Limb (tissue), 2 donors: Measurements from ENCODE around the gene RPSA.
"Not testable (repeated sequence)": the region's sequence is repeated elsewhere in the genome, so short reads cannot be mapped to it uniquely, and the experiment has no call there.

Experiments
- DNase-seq, 2 donors: peaks; one replicate each; pipeline ENCODE4 v3.0.0-alpha.2; 2016; ENCODE audit errors: extremely low spot score in 2 of 2

The RPSA gene

DNA sequence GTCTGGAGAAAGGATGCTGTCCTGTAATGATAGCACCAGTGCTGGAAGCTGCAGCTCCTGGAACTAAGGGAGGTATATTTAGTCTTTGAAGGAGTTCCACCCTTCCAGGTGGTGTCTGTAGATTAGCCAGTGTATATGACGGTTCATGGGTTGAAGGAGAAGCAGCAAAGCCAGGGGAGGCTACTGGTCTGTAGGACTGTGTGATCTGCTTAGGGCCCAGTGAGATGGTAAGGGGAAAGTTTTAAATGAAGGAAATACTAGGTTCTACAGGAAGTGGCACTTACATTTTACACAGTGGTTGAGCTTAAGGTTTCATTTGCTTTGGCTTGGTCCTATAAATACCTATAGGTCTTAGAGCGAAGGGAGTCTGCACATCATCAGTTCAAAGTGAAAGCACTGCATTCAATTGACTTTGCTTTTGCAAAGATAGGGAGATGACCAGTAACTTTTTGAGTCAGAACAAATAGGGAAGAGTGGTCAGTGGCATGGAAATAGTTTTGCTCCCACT, 17.7 kb upstream of the RPSA start:
- no peak for DNase-seq

DNA sequence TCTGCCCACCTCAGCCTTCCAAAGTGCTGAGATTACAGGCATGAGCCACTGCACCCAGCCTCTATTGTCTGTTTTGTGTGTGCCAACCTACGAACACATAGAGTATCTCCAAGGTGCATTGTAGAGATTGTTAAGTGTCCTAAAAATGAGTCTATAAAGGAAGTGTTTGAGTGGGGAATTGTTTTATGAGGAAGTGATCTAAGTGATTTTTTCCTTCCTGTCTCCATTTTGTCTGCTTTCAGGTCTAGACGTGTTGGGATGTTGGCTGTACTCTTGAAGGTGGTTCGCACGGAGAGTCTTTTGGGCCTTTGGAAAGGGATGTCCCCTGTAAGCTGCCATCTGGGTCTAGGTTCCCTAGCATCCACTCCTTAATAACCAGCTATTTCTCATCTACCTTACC, 16.3 kb upstream of the RPSA start:
- DNase-seq, result no peak

DNA sequence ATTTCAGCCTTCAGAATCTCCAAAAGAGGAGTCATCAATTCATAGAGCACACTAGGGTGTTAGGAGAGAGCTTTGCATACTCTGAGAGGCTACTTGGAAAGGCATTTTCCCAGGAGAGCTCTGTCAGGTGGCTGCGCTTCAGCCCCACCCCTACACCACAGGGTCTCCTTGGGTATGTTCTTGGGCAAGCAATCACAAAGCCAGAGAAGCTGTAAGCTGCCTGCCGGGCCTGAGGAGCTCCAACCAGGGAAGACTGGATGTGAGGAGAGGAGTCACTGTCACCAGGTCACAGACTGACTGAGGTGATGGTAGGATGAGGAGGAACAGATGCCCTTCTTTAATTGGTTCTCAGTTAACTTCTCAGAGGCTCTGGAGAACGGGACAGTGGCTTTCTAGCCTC, 9.8 kb upstream of the RPSA start:
- DNase-seq, result no peak

DNA sequence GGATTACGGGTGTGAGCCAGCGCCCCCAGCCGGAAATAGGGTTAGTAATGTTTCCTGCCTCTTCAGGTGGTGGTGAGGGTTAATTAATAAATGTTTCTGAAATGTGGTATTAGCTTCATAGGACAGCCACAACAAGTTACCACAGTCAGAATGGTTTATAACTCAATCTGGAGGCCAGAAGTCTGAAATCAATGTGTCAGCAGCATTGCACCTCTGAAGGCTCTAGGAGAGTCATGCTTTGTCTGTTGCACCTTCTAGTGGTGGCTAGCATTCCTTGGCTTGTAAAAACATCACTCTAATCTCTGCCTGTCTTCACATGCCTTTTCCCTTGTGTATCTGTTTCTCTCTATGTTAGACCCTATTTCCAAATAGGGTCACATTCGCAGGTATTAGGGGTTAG, 7.8 kb upstream of the RPSA start:
- DNase-seq, result no peak

DNA sequence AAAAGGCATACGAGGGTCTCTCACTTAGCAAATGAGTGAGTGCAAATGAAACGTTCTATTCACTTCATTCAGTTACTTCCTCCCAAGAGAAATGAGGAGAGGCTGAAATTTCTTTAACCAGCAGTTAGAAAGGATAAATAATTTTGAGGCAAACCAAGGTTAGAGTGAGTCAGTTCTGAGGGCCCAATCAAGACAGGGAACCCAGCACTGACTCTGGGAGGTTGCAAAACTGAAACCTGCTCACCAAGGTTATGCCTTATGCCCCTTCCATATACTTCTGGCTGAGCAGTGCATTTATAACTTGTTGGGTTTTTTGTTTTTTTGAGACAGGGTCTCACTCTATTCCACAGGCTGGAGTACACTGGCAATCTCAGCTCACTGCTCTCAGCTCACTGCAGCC, 4.5 kb upstream of the RPSA start:
- DNase-seq, result no peak

DNA sequence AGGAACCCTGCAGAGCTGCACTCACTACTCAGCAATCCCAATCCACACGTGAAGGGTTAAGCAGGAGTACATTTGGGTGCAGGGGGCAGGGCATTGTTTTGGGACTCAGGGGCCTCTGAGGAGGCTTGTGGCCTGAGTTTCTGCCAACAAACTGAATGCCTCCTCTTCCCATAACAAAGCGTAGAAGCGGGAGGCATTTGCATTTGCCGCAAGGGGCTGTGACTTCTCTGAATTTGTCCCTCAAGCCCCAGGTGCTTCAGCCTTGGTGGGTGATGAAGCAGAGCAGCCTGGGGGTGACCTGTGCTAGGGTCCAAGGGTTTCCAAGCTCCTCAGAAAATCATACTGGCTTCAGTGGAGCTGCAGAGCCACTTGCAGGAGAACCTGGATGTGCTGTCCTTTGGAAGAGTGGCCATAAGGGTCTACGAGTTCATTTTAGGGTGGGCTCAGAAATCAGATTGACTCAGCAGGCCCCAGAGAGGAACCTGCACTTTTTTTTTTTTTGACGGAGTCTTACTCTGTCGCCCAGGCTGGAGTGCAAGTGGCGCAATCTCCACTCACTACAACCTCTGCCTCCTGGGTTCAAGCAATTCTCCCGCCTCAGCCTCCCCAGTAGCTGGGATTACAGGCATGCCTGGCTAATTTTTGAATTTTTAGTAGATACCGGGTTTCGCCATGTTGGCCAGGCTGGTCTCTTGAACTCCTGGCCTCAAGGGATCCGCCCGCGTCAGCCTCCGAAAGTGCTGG, 1.4 kb upstream of the RPSA start:
- no peak for DNase-seq

DNA sequence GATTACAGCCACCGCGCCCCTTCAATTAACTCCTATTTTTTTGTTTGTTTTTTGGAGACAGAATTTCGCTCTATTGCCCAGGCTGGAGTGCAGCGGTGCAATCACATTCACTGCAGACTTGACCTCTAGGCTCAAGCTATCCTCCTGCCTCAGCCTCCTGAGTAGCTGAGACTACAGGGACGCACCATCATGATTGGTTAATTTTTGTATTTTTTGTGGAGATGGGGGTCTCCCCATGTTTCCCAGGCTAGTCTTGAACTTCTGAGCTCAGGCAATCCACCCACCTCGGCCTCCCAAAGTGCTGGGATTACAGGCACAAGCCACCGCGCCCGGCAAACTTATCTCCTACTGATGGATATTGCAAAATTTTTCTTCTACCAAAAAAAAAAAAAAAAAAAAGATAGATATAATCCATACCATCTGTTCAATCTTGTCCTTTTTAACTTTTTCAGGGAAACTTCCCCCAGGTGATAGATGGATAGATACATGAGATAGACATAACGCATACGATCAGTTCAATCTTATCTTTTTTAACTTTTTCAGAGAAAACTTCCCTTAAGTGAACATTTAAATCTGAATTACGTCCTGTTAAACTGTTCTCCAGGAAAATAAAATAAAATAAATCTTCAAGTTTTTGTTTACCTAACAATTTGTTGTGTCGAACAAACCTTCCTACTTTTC, 693 bp upstream of the RPSA start:
- DNase-seq, result no peak

DNA sequence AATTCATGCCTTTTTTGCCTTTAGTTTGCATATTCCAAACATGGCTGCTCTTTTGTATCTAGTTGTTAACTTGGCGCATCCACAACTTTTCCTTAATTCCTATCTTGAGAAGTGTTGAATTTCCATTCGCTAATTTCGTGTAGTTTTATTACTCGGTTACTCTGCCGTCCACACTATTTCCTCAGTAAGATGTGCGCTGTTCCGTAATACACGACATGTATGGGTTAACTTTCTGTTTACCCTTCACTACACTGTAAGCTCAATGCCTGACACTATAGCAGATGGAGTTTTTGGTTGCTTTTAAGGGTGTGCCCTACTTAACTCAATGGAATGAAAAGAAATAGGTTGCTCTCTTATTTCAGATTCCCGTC, 724 bp downstream of the RPSA start:
- DNase-seq, result no peak

DNA sequence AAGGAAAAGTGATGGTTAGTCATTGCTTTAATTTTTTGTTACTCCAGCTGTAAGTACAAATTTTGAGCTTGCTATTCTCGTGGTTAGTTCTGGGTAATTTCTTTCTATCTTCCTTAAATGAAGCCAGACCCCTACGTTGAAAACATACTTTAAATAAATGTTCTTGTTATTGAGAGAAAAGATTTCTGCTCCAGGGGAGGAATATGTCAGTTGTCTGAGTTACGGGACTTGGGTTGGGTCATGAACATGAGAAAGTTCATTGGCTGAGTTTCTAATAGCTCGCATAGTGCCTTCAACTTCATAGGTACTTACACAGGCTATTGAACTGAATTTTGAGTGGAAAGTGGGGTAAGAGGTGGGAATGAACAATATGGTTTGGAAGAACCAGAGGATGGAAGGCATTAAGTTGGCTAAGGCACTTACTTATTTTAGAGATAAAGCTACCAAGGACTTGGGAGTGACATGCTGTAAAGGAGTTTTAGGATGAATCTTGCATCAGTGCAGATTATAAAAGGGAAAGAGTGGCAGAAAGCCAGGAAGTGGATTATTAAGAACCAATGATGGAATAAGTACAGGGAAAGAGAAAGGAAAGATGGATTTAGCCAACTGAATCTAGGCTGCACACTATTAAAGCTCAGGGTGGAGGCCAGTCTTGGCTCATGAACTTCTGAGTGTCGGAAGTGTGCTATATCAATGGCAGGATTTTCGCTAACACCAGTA, 1.4 kb downstream of the RPSA start:
- no peak for DNase-seq

DNA sequence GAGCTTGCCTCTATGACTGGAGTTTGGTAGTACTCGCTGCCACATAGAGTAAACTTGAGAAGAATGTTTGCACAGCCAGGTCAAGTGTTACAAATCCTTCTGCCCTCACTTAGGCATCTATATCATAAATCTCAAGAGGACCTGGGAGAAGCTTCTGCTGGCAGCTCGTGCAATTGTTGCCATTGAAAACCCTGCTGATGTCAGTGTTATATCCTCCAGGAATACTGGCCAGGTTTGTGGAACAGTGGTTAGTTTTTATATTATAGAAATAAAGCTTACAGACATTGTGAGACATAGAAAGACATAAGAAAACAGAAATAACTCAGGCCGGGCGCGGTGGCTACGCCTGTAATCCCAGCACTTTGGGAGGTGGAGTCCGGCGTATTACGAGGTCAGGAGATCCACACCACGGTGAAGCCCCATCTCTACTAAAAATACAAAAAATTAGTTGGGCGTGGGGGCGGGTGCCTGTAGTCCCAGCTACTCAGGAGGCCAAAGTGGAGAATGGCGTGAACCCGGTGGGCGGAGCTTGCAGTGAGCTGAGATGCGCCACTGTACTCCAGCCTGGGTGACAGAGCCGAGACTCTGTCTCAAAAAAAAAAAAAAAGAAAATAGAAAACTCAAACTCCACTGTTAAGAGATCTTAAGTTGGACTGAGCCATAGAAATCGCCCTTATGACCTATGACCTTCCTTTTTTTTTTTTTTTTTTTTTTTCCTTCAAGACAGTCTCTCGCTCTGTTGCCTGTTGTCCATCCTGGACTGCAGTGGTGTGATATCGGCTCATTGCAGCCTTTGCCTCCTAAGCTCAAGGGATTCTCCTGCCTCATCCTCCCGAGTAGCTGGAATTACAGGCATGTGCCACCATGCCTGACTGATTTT, 2.2 kb downstream of the RPSA start:
- no peak for DNase-seq

DNA sequence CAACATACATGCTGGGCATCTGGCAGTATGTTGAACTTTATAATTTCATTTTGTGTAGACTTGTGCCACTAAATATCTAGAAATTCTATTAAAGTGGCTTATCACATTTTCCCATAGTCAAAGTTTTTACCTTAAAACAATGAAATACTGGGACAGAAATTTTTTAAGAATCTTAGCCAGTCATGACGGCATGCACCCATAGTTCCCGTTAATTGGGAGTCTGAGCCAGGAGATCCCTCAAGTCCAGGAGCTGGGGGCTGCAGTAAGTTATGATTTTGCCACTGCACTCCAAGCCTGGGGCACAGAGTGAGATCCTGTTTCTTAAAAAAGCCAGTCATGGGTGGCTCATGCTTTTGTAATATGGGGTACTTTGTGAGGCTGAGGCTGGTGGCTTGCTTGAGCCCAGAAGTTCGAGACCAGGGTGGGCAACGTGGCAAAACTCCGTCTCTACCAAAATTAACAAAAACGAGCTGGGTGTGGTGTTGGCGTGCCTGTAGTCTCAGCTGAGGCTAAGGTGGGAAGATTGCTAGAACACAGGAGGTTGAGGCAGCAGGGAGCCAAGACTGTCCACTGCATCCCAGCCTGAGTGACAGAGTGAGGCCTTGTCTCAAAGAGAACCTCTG, 3.1 kb downstream of the RPSA start:
- no peak for DNase-seq

DNA sequence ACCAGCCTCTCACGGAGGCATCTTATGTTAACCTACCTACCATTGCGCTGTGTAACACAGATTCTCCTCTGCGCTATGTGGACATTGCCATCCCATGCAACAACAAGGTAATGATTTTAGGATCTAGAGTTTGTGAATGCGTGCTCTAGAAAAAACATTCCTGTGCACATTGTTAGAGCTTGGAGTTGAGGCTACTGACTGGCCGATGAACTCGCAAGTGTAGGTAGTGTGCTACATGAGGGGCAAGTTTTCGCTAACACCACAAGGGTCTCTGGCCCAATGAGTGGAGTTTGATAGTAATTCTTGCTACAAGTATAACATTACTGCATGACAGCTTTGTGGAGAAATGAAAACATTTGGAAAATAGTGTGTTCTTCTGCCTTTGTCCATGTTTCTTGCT, 4.4 kb downstream of the RPSA start:
- no peak for DNase-seq

DNA sequence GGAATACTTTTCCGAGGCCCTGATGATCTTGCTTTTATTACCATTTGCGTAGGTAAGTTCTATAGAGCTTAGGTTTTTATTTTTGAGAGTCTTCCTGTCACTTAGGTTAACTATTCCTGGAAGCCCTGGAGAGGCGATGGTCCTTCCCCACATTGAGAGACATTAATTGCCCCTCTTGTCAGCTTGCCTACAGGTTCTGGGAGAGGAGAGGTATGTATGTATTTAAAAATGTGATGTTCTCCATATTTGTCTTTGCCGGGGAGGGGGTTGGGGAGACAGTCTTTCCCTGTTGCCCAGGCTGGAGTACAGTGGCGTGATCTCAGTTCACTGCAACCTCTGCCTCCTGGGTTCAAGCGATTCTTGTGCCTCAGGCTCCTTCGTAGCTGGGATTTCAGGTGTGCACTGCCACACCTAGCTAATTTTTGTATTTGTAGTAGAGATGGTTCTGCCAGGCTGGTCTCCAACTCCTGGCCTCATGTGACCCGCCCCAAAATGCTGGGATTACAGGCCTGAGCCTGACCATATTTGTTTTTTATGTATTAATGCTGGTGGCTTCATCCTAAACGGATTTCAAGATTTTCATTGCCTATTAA, 6.2 kb downstream of the RPSA start:
- no peak for DNase-seq

DNA sequence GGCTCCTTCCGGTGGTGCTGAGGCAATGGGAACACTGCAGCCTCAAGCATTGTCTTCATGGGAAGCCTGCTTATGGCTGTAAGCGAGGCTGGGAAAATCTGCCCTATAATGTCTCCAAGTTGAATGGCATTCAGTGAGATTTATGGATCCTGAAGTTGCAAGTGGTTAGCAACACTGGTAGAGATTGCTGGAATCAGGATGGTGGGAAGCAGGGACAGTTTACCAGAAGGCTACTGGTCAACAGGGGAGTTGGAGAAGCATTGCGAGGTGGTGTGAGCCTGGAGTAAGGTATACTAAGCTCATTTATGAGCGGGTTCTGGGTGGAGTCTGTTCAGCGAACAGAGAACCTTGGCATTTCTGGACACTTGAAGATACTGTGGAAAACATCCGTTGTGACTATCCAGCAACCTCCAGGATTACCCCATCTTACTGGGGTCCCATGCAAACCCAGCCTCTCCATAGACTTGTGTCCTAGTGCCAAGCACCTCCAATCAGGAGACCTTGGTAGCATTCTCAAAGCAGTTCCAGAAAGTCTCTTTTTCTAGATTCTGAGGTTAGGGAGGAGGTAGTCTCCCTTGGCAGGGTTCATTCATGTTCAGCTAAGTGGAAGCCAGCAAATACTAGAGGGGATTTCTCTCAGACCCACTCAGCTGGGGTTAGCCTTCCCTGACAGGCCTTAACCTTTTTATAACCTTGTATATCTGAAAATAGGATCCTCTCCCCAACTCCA, 7.3 kb downstream of the RPSA start:
- no peak for DNase-seq

DNA sequence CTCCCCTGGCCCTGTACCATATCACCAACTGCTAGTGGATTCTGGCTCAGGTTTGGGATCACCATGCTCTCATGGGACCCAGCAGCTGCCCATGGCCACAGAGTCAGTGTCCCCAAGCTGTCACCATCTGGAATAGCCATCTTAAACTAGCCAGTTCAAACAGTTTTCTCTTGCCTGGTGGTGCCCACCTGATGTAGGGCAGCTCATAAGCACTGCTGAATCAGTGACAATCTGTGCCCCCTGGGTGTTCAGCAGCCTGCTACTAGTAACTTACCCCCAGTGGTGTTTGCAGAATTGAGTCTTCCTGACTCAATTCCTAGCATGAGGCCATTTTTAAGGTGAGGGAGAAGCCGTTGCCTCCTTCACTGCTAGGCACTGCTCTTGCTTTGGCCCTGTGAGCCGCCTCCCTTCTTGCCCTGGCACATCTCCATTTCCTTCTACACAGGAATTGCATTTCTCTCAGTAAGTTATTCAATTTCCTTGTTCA, 7.9 kb downstream of the RPSA start:
- no peak for DNase-seq

DNA sequence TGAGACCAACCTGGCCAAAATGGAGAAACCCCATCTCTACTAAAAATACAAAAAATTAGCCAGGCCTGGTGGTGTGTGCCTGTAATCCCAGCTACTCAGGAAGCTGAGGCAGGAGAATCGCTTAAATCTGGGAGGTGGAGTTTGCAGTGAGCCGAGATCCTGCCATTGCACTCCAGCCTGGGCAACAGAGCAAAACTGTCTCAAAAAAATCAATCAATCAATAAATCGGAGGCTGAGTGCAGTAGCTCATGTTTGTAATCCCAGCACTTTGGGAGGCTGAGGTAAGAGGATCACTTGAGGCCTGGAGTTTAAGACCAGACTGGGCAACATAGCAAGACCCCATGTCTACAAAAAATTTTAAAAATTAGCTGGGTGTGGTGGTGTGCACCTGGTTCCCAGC, 8.8 kb downstream of the RPSA start:
- not testable (repeated sequence) for DNase-seq

DNA sequence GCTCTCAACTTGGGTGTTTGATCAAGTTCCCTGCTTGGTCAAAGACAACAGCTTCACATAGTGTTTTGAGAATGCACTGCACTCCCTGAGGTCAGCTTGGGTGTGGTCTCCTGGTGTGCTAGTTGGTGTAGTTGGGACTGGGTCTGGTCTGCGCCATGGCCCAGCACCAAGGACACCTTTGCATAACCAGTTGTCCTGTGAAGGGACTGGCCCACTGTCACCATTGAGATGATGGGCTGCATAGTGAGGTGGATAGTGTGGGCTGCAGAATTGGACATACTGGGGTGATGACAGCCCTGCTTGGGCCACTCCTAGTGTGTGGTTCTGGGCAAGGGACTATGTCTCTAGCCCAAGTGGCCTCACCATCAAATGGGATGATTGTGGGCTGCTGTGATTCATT, 9.5 kb downstream of the RPSA start:
- DNase-seq, result no peak

DNA sequence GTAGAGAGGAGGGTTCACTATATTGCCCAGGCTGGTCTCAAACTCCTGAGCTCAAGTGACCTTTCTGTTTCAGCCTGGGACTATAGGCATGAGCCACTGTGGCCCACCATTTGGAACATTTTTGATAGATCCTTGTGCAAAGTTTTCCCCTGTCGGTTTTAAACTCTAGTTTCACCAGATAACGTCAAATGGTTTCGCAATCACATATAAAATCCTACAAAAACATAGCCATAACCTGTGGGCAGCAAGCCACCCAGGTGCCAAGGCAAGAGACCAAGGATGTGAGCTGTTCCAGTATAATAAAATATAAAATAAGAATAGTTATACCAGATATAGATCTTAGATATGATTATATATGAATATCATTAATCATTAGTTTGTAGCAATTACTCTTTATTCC, 10.5 kb downstream of the RPSA start:
- DNase-seq, result not testable (repeated sequence)

DNA sequence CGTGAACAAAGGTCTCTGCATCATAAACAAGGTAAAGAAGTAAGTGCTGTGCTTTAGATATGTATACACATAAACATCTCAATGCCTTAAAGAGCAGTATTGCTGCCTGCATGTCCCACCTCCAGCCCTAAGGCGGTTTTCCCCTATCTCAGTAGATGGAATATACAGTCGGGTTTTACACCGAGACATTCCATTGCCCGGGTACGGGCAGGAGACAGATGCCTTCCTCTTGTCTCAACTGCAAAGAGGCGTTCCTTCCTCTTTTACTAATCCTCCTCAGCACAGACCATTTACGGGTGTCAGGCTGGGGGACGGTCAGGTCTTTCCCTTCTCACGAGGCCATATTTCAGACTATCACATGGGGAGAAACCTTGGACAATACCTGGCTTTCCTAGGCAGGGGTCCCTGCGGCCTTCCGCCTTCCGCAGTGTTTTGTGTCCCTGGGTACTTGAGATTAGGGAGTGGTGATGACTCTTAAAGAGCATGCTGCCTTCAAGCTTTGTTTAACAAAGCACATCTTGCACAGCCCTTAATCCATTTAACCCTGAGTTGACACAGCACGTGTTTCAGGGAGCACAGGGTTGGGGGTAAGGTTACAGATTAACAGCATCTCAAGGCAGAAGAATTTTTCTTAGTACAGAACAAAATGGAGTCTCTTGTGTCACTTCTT, 12.2 kb downstream of the RPSA start:
- DNase-seq, result not testable (repeated sequence)
